DMS53 (cell line): ENCODE measurements around the gene PCSK1N.

Experiments used
- DNase-seq: peaks from one replicate; lab custom pipeline; 2025; lab: John Stamatoyannopoulos, UW

Gene PCSK1N

GRCh38 chrX:48789366-48790220 is 45.8 kb downstream of the PCSK1N start:
- DNase-seq: no peak

- DNase-seq: no peak
These were observed 47.6 kb downstream of the PCSK1N start for GRCh38 chrX:48787505-48788443.

- DNase-seq: no peak
These were observed 48.4 kb downstream of the PCSK1N start for GRCh38 chrX:48786825-48787504.

GRCh38 chrX:48786341-48786800 is 49.0 kb downstream of the PCSK1N start, which contains the start of gene GATA1:
Gene GATA1 (plus strand): TSS chrX:48786590. CDS start chrX:48791110, 4,520 bp downstream.
- DNase-seq: no peak

- DNase-seq: no peak
These were observed 49.7 kb downstream of the PCSK1N start for GRCh38 chrX:48785540-48786214.

GRCh38 chrX:48785186-48785539 is 50.2 kb downstream of the PCSK1N start:
- no peak for DNase-seq

- no peak for DNase-seq
These were observed 50.7 kb downstream of the PCSK1N start for GRCh38 chrX:48784726-48785125.

GRCh38 chrX:48782795-48783194 is 52.6 kb downstream of the PCSK1N start:
- DNase-seq: no peak

GRCh38 chrX:48782216-48782615 is 53.2 kb downstream of the PCSK1N start:
- no peak for DNase-seq

GRCh38 chrX:48781705-48782104 is 53.7 kb downstream of the PCSK1N start:
- DNase-seq: no peak
